Heart left ventricle (tissue), 13 donors: Measurements from ENCODE around the gene KMT2B.

Source experiments
- POLR2A ChIP-seq, 2 donors: fragments of 450-650 bp; IDR thresholded peaks; one replicate each; pipeline ENCODE4 v1.6.1; 2017; ENCODE audit warnings: antibody characterized with exemption in 2 of 2, mild to moderate bottlenecking in 2 of 2, moderate library complexity in 2 of 2
- TF ChIP-seq, protein P1 (sequence below), 12 donors: fragments of 200-600 bp; sonication (generic) in 4 of 12; IDR thresholded peaks; one replicate each; pipeline versions ENCODE4 v1.5.0 to v1.8.0; 2018 to 2022; ENCODE audit warnings: antibody characterized with exemption in 12 of 12, mild to moderate bottlenecking in 5 of 12
- donor health status: ischemic (EF 13 %, LVEDD 7.1; RV severe dilation, severe dysfunction).
- donor health status: DM: no; HTN: yes; CAD: no.
- donor health status: DM: no; HTN: no; CAD: no.
- donor health status: ischemic (EF 25% LVEDD 6.9; RV normal size, moderate dysfunction).
- donor health status: ischemic (EF 25% LVEDD 5.7; RV mildly dilated, moderate dysfunction).
- donor health status: ischemic (EF 35%, LVEDD 5.7; RV mildly dilated, moderate dysfunction).
- donor health status: nonischemic (EF 11% LVEDD 7.7; RV severe dilation, severe dysfunction).
- donor health status: DM: yes; HTN: yes; CAD: no.
- donor health status: PGD.
- donor health status: ischemic (EF 29% LVEDD 5.4; RV normal size, mild dysfunction).
- donor health status: nonischemic (EF 23%, LVEDD 6.1; RV moderate dilation, normal function).

DNA sequence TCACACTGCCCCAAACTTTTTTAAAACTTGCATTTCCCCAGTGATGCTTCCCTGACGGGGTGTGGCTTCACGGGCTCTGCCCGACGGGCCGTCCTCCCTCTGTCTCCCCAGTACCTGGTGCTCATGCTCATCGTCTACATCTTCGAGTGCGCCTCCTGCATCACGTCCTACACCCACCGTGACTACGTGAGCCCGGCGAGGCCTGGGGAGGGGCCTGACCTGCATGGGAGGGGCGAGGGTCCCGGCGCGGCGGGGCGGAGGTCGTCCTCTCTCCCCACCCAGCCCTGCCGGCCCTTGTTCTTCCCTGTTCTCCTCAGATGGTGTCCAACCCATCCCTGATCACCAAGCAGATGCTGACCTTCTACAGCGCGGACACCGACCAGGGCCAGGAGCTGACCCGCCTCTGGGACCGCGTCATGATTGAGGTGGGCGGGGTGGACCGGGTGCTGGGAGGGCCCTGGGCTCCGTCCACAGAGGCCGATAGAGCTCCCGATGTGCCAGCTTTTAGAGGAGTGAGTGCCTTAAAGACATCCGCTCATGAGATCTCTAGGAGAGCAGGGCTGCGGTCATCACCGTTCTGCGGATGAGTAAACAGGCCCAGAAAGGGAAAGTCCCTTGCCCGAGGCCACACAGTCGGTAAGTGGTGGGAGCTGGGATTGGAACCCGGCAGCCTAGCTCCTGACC lies 44.5 kb upstream of the KMT2B start:
- TF ChIP-seq, protein P1, sequence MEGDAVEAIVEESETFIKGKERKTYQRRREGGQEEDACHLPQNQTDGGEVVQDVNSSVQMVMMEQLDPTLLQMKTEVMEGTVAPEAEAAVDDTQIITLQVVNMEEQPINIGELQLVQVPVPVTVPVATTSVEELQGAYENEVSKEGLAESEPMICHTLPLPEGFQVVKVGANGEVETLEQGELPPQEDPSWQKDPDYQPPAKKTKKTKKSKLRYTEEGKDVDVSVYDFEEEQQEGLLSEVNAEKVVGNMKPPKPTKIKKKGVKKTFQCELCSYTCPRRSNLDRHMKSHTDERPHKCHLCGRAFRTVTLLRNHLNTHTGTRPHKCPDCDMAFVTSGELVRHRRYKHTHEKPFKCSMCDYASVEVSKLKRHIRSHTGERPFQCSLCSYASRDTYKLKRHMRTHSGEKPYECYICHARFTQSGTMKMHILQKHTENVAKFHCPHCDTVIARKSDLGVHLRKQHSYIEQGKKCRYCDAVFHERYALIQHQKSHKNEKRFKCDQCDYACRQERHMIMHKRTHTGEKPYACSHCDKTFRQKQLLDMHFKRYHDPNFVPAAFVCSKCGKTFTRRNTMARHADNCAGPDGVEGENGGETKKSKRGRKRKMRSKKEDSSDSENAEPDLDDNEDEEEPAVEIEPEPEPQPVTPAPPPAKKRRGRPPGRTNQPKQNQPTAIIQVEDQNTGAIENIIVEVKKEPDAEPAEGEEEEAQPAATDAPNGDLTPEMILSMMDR (IDR thresholded peaks at IDR 0.05): no peak
- TF ChIP-seq POLR2A (IDR thresholded peaks at IDR 0.05): no peak
